Measurements from ENCODE around the gene GRIN2A. TPM values are rescaled to one million over a fixed set of nuclear protein-coding genes. Genes with fewer than 3 reads are reported as not detected.

GRIN2A gene
- total and polyA plus RNA-seq, 2 of the 13 experiments (the other 11 are each of a cell fraction or from before 2014, with no cell fraction given), result not detected

DNA sequence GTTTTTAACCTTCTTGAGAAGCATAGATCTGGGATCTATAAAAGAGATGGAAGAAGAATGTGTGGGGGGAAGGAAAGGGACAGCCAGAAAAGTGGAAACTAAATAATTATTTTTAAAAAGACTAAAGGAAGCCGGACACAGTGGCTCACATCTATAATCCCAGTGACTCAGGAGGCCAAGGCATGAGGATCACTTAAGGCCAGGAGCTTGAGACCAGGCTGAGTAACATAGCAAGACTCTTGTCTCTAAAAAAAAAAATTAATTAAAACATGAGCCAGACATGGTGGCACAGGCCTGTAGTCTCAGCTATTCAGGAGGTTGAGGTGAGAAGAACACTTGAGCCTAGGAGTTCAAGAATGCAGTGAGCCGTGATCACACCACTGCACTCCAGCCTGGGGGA, 335.1 kb downstream of the GRIN2A start (continued):
- TF ChIP-seq, protein P1, sequence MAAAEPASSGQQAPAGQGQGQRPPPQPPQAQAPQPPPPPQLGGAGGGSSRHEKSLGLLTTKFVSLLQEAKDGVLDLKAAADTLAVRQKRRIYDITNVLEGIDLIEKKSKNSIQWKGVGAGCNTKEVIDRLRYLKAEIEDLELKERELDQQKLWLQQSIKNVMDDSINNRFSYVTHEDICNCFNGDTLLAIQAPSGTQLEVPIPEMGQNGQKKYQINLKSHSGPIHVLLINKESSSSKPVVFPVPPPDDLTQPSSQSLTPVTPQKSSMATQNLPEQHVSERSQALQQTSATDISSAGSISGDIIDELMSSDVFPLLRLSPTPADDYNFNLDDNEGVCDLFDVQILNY (CRISPR knock-in tag; conservative IDR thresholded peaks at IDR 0.05), result no peak
- no peak for TF ChIP-seq ZC3H13 (CRISPR knock-in tag; IDR thresholded peaks at IDR 0.05)
- TF ChIP-seq, protein P2, sequence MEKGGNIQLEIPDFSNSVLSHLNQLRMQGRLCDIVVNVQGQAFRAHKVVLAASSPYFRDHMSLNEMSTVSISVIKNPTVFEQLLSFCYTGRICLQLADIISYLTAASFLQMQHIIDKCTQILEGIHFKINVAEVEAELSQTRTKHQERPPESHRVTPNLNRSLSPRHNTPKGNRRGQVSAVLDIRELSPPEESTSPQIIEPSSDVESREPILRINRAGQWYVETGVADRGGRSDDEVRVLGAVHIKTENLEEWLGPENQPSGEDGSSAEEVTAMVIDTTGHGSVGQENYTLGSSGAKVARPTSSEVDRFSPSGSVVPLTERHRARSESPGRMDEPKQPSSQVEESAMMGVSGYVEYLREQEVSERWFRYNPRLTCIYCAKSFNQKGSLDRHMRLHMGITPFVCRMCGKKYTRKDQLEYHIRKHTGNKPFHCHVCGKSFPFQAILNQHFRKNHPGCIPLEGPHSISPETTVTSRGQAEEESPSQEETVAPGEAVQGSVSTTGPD (CRISPR knock-in tag; IDR thresholded peaks at IDR 0.05), result no peak
- no peak for TF ChIP-seq ZC3H4 (CRISPR knock-in tag; IDR thresholded peaks at IDR 0.05; ENCODE audit: borderline replicate concordance)
- no peak for TF ChIP-seq ZNF672 (CRISPR knock-in tag; IDR thresholded peaks at IDR 0.05)
- TF ChIP-seq GMEB1 (CRISPR knock-in tag; IDR thresholded peaks at IDR 0.05; ENCODE audit: borderline replicate concordance), result no peak
- no peak for TF ChIP-seq AHDC1 (CRISPR knock-in tag; IDR thresholded peaks at IDR 0.05; ENCODE audit: borderline replicate concordance)
- TF ChIP-seq CCDC6 (CRISPR knock-in tag; IDR thresholded peaks at IDR 0.05), result no peak
- TF ChIP-seq, protein P3, sequence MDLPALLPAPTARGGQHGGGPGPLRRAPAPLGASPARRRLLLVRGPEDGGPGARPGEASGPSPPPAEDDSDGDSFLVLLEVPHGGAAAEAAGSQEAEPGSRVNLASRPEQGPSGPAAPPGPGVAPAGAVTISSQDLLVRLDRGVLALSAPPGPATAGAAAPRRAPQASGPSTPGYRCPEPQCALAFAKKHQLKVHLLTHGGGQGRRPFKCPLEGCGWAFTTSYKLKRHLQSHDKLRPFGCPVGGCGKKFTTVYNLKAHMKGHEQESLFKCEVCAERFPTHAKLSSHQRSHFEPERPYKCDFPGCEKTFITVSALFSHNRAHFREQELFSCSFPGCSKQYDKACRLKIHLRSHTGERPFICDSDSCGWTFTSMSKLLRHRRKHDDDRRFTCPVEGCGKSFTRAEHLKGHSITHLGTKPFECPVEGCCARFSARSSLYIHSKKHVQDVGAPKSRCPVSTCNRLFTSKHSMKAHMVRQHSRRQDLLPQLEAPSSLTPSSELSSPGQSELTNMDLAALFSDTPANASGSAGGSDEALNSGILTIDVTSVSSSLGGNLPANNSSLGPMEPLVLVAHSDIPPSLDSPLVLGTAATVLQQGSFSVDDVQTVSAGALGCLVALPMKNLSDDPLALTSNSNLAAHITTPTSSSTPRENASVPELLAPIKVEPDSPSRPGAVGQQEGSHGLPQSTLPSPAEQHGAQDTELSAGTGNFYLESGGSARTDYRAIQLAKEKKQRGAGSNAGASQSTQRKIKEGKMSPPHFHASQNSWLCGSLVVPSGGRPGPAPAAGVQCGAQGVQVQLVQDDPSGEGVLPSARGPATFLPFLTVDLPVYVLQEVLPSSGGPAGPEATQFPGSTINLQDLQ (CRISPR knock-in tag; IDR thresholded peaks at IDR 0.05), result no peak
- no peak for TF ChIP-seq TFDP2 (CRISPR knock-in tag; IDR thresholded peaks at IDR 0.05)

All from HepG2 (cell line).